DOHH2 (cell line): ENCODE measurements around the gene HDHD2.

ENCODE experiments used
- CTCF ChIP-seq: fragments of 200-600 bp; sonication (generic); IDR thresholded peaks from one replicate; pipeline ENCODE4 v1.5.1; 2014; ENCODE audit warnings: antibody characterized with exemption, mild to moderate bottlenecking, low read depth, low read length; ENCODE audit not compliant: poor library complexity, severe bottlenecking
- EZH2phosphoT487 ChIP-seq: fragments of 200-600 bp; sonication (generic); IDR thresholded peaks from 2 replicates; pipeline ENCODE4 v1.6.1; 2017; ENCODE audit warnings: borderline replicate concordance, mild to moderate bottlenecking, antibody characterized with exemption, low read length, moderate library complexity, mixed read lengths

- TF ChIP-seq CTCF, result no peak
- no peak for TF ChIP-seq EZH2phosphoT487
These were observed 35.1 kb downstream of the HDHD2 start for GRCh38 chr18:47115205-47115604.
